ENCODE measurements around the gene CFAP300. TPM values are rescaled to one million over a fixed set of nuclear protein-coding genes. Genes with fewer than 3 reads are reported as not detected.

Gene CFAP300
- total RNA-seq, 1 experiment from 2014 or later: 3.9 TPM

- H3K4me1 ChIP-seq (ENCODE audit: insufficient read depth, low read length): no peaks in the 10 kb centered on the region
- no peaks in the 10 kb centered on the region for H3K36me3 ChIP-seq (ENCODE audit: low read depth, low read length)
- H3K79me2 ChIP-seq (ENCODE audit: low read length): no peaks in the 10 kb centered on the region
- no peak for ATAC-seq
- TF ChIP-seq, protein P1, sequence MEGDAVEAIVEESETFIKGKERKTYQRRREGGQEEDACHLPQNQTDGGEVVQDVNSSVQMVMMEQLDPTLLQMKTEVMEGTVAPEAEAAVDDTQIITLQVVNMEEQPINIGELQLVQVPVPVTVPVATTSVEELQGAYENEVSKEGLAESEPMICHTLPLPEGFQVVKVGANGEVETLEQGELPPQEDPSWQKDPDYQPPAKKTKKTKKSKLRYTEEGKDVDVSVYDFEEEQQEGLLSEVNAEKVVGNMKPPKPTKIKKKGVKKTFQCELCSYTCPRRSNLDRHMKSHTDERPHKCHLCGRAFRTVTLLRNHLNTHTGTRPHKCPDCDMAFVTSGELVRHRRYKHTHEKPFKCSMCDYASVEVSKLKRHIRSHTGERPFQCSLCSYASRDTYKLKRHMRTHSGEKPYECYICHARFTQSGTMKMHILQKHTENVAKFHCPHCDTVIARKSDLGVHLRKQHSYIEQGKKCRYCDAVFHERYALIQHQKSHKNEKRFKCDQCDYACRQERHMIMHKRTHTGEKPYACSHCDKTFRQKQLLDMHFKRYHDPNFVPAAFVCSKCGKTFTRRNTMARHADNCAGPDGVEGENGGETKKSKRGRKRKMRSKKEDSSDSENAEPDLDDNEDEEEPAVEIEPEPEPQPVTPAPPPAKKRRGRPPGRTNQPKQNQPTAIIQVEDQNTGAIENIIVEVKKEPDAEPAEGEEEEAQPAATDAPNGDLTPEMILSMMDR (conservative IDR thresholded peaks at IDR 0.05; ENCODE audit: low read depth, low read length): no peak
- no peak for TF ChIP-seq EZH2phosphoT487 (IDR thresholded peaks at IDR 0.05; ENCODE audit: borderline replicate concordance, low read length)
- no peak for TF ChIP-seq EZH2 (IDR thresholded peaks at IDR 0.05; ENCODE audit: low read length, unreplicated experiment)
- no peaks in the 10 kb centered on the region for H3K9me3 ChIP-seq (ENCODE audit: low read length)
- H3K4me2 ChIP-seq (ENCODE audit: low read length): no peak overlapping the region
- no peak overlapping the region for H2AFZ ChIP-seq (ENCODE audit: low read length)
- no peaks in the 10 kb centered on the region for H4K20me1 ChIP-seq (ENCODE audit: low read length)
- H3K27me3 ChIP-seq (ENCODE audit: low read length): no peaks in the 10 kb centered on the region
- no peak overlapping the region for H3K9ac ChIP-seq (ENCODE audit: low read length)
- H3K9me2 ChIP-seq (replicated peaks; ENCODE audit: low read length): no peaks in the 10 kb centered on the region
- DNase-seq: no peak
- no peaks in the 10 kb centered on the region for H3F3A ChIP-seq (ENCODE audit: low read length, unreplicated experiment)
- H3K4me3 ChIP-seq (ENCODE audit: low read length): no peak overlapping the region
- intact Hi-C loops (cut with micrococcal nuclease): no loop called here
- ChIA-PET POLR2A (ENCODE audit: unreplicated experiment) (no interaction called here), CTCF (no interaction called here)
- BruUV-seq (replicated peaks): no TSS peak
- no peak overlapping the region for H3K27ac ChIP-seq (ENCODE audit: low read length)
Observed at GRCh38 chr11:102026217-102026616, 21.0 kb upstream of the CFAP300 start.

GRCh38 chr11:102026959-102027358 lies 20.3 kb upstream of the CFAP300 start:
- H4K20me1 ChIP-seq (ENCODE audit: low read length): no peaks in the 10 kb centered on the region
- no TSS peak for BruUV-seq (replicated peaks)
- DNase-seq: no peak
- H3K27ac ChIP-seq (ENCODE audit: low read length): no peak overlapping the region
- H3K4me2 ChIP-seq (ENCODE audit: low read length): no peak overlapping the region
- no peaks in the 10 kb centered on the region for H3K4me1 ChIP-seq (ENCODE audit: insufficient read depth, low read length)
- intact Hi-C loops (cut with micrococcal nuclease): no loop called here
- H3K4me3 ChIP-seq (ENCODE audit: low read length): no peak overlapping the region
- H3K79me2 ChIP-seq (ENCODE audit: low read length): no peaks in the 10 kb centered on the region
- H3K9me2 ChIP-seq (replicated peaks; ENCODE audit: low read length): no peaks in the 10 kb centered on the region
- TF ChIP-seq, protein P1 (conservative IDR thresholded peaks at IDR 0.05; ENCODE audit: low read depth, low read length): no peak
- no peak for TF ChIP-seq EZH2 (IDR thresholded peaks at IDR 0.05; ENCODE audit: low read length, unreplicated experiment)
- no peak for TF ChIP-seq EZH2phosphoT487 (IDR thresholded peaks at IDR 0.05; ENCODE audit: borderline replicate concordance, low read length)
- H3F3A ChIP-seq (ENCODE audit: low read length, unreplicated experiment): no peaks in the 10 kb centered on the region
- CTCF ChIA-PET: no interaction called here
- POLR2A ChIA-PET (ENCODE audit: unreplicated experiment): no interaction called here
- no peak overlapping the region for H2AFZ ChIP-seq (ENCODE audit: low read length)
- no peaks in the 10 kb centered on the region for H3K27me3 ChIP-seq (ENCODE audit: low read length)
- H3K9ac ChIP-seq (ENCODE audit: low read length): no peak overlapping the region
- ATAC-seq: no peak
- H3K9me3 ChIP-seq (ENCODE audit: low read length): no peaks in the 10 kb centered on the region
- H3K36me3 ChIP-seq (ENCODE audit: low read depth, low read length): no peaks in the 10 kb centered on the region

- Histone ChIP-seq H4K20me1 (ENCODE audit: low read length) (no peaks in the 10 kb centered on the region), H3K27ac (ENCODE audit: low read length) (no peak overlapping the region), H3K4me3 (ENCODE audit: low read length) (no peak overlapping the region), H3K9me2 (replicated peaks; ENCODE audit: low read length) (no peaks in the 10 kb centered on the region), H3K9ac (ENCODE audit: low read length) (no peak overlapping the region), H3K36me3 (ENCODE audit: low read depth, low read length) (no peaks in the 10 kb centered on the region), H3K4me2 (ENCODE audit: low read length) (no peak overlapping the region), H2AFZ (ENCODE audit: low read length) (no peak overlapping the region), H3K4me1 (ENCODE audit: insufficient read depth, low read length) (no peaks in the 10 kb centered on the region), H3K27me3 (ENCODE audit: low read length) (no peaks in the 10 kb centered on the region), H3K9me3 (ENCODE audit: low read length) (no peaks in the 10 kb centered on the region), H3F3A (ENCODE audit: low read length, unreplicated experiment) (no peaks in the 10 kb centered on the region), H3K79me2 (ENCODE audit: low read length) (no peaks in the 10 kb centered on the region)
- no TSS peak for BruUV-seq (replicated peaks)
- CTCF ChIA-PET: interaction anchor here (0.6 kb wide), 1 partner anchor 361 kb away, joined by 7 read pairs; no protein-coding TSS in a partner anchor
- POLR2A ChIA-PET (ENCODE audit: unreplicated experiment): no interaction called here
- ATAC-seq (no peak), DNase-seq (no peak)
- TF ChIP-seq EZH2 (IDR thresholded peaks at IDR 0.05; ENCODE audit: low read length, unreplicated experiment): no peak
- TF ChIP-seq, protein P1 (conservative IDR thresholded peaks at IDR 0.05; ENCODE audit: low read depth, low read length): no peak
- TF ChIP-seq EZH2phosphoT487 (IDR thresholded peaks at IDR 0.05; ENCODE audit: borderline replicate concordance, low read length): no peak
- intact Hi-C loops (cut with micrococcal nuclease): no loop called here
Observed at GRCh38 chr11:102036757-102037156, 10.5 kb upstream of the CFAP300 start.

Data from PC-3 (cell line).